ENCODE data around the gene CANX. TPM values are rescaled to one million over a fixed set of nuclear protein-coding genes. Genes with fewer than 3 reads are reported as not detected.

The CANX gene
- total RNA-seq, 1 experiment from 2014 or later, result 871 TPM

DNA sequence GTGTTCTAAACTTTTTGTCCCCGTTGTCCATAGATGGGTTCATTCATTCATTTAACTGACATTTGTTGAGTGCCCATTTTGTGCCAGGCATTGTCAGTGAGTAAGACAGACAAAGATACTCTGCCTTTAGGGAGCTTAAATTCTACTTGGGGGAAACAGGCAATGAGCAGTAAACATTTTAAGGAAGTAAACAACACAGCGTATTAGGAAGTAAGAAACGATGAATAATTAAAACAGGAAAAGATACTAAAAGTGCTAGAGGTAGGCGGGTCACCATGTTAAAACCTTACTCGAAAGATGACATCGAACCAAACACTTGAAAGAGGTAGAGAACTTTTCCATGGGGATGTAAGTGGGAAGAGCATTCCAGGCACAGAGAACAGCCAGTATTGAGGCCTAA, 28.3 kb downstream of the CANX start:
- intact Hi-C loops (cut with micrococcal nuclease; ENCODE audit: unreplicated experiment), result no loop called here
- no peak overlapping the region for H3K27ac Mint-ChIP-seq (ENCODE audit: unreplicated experiment)
- POLR2A ChIA-PET, result no interaction called here
- H3K36me3 Mint-ChIP-seq (ENCODE audit: insufficient read depth, unreplicated experiment), result peaks cover 90% of the 10 kb centered on the region
- H3K4me1 Mint-ChIP-seq (ENCODE audit: low read depth, unreplicated experiment), result no peaks in the 10 kb centered on the region
- Histone ChIP-seq H3K4me1 (peaks cover 4% of the 10 kb centered on the region; the same call in 1 of the 2 replicates), H3K27me3 (replicated peaks; ENCODE audit: control insufficient read depth, insufficient read depth, low read length) (no peaks in the 10 kb centered on the region), H3K4me3 (ENCODE audit: low read depth, low read length) (no peak overlapping the region), H3K9me3 (no peaks in the 10 kb centered on the region), H3K36me3 (ENCODE audit: control insufficient read depth, insufficient read depth, low read length) (peaks cover 6% of the 10 kb centered on the region)
- H3K4me3 Mint-ChIP-seq (ENCODE audit: unreplicated experiment), result no peak overlapping the region
- TF ChIP-seq, protein P1, sequence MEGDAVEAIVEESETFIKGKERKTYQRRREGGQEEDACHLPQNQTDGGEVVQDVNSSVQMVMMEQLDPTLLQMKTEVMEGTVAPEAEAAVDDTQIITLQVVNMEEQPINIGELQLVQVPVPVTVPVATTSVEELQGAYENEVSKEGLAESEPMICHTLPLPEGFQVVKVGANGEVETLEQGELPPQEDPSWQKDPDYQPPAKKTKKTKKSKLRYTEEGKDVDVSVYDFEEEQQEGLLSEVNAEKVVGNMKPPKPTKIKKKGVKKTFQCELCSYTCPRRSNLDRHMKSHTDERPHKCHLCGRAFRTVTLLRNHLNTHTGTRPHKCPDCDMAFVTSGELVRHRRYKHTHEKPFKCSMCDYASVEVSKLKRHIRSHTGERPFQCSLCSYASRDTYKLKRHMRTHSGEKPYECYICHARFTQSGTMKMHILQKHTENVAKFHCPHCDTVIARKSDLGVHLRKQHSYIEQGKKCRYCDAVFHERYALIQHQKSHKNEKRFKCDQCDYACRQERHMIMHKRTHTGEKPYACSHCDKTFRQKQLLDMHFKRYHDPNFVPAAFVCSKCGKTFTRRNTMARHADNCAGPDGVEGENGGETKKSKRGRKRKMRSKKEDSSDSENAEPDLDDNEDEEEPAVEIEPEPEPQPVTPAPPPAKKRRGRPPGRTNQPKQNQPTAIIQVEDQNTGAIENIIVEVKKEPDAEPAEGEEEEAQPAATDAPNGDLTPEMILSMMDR (IDR thresholded peaks at IDR 0.05; ENCODE audit: insufficient read depth in 1 of 2, low read depth in 1 of 2, low read length in 1 of 2, severe bottlenecking in 1 of 2, unreplicated experiment in 1 of 2), result no peak
- CTCF ChIA-PET, result no interaction called here
- no TSS peak for BruUV-seq (replicated peaks)
- H3K9me3 Mint-ChIP-seq (ENCODE audit: unreplicated experiment), result no peaks in the 10 kb centered on the region
- DNase-seq, result no peak
- H3K27me3 Mint-ChIP-seq (ENCODE audit: insufficient read depth, unreplicated experiment), result no peaks in the 10 kb centered on the region

DNA sequence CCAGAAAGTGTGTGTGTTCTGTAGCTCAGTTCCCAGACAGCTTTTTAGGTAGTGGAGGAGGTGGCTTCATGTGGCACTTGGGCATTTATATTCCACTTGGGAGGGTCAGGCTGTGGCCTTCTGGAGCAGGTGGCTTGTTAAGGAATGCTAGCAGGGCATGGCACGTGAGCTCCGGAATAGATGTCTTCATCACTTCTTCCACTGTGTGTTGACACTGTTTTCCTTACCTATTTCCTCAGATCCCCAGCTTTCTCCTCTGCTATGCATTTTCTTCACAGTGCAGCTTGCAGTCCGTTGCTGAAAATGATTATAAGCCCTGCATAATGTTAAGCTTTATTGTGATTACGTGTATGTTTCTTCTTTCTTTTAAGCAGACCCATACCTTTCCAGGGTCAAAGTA, 30.5 kb downstream of the CANX start:
- ChIA-PET POLR2A (no interaction called here), CTCF (interaction anchor here (0.6 to 1.5 kb wide), 2 partner anchors 27 to 34 kb away, joined by 3 to 4 read pairs; no protein-coding TSS in a partner anchor)
- no peaks in the 10 kb centered on the region for H3K9me3 Mint-ChIP-seq (ENCODE audit: unreplicated experiment)
- peaks cover 82% of the 10 kb centered on the region for H3K36me3 Mint-ChIP-seq (ENCODE audit: insufficient read depth, unreplicated experiment)
- BruUV-seq (replicated peaks), result no TSS peak
- TF ChIP-seq, protein P1 (IDR thresholded peaks at IDR 0.05; ENCODE audit: insufficient read depth in 1 of 2, low read depth in 1 of 2, low read length in 1 of 2, severe bottlenecking in 1 of 2, unreplicated experiment in 1 of 2), result no peak
- H3K4me3 ChIP-seq (ENCODE audit: low read depth, low read length), result no peak overlapping the region
- DNase-seq, result no peak
- H3K27me3 Mint-ChIP-seq (ENCODE audit: insufficient read depth, unreplicated experiment), result no peaks in the 10 kb centered on the region
- intact Hi-C loops (cut with micrococcal nuclease; ENCODE audit: unreplicated experiment), result no loop called here
- no peaks in the 10 kb centered on the region for H3K9me3 ChIP-seq
- peaks cover 9% of the 10 kb centered on the region for H3K4me1 ChIP-seq
- H3K36me3 ChIP-seq (ENCODE audit: control insufficient read depth, insufficient read depth, low read length), result peaks cover 5% of the 10 kb centered on the region; the same call in 1 of the 2 replicates
- H3K27me3 ChIP-seq (replicated peaks; ENCODE audit: control insufficient read depth, insufficient read depth, low read length), result no peaks in the 10 kb centered on the region
- H3K4me1 Mint-ChIP-seq (ENCODE audit: low read depth, unreplicated experiment), result peaks cover 4% of the 10 kb centered on the region
- H3K27ac Mint-ChIP-seq (ENCODE audit: unreplicated experiment), result no peak overlapping the region
- no peak overlapping the region for H3K4me3 Mint-ChIP-seq (ENCODE audit: unreplicated experiment)

DNA sequence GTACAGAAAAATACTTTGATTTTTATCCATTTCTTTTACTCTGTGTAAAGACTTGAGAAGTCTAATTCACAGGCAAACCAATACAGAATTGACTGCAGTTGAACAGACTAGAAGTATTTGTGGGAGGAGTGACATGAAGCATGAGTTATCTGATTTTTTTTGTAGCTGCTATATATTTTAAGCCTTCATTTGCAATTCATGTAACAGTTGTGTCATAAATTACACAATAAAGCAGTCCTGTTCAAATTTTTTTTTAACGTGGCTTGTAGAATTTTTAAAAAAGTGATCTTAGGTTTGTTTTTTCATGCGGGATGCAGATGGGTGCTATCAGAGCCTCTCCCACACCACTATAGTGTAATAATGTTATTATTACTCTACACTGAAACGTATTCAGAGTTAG, 31.0 kb downstream of the CANX start:
- CTCF ChIA-PET, result interaction anchor here (1.5 kb wide), 1 partner anchor 34 kb away, joined by 3 read pairs; no protein-coding TSS in a partner anchor

More for the DNA sequence above, 31.0 kb downstream of the CANX start:
- POLR2A ChIA-PET, result no interaction called here
- peaks cover 4% of the 10 kb centered on the region; the same call in 1 of the 2 replicates for H3K36me3 ChIP-seq (ENCODE audit: control insufficient read depth, insufficient read depth, low read length)
- TF ChIP-seq, protein P1 (IDR thresholded peaks at IDR 0.05; ENCODE audit: insufficient read depth in 1 of 2, low read depth in 1 of 2, low read length in 1 of 2, severe bottlenecking in 1 of 2, unreplicated experiment in 1 of 2), result no peak
- BruUV-seq (replicated peaks), result no TSS peak
- no peak overlapping the region for H3K4me3 Mint-ChIP-seq (ENCODE audit: unreplicated experiment)
- intact Hi-C loops (cut with micrococcal nuclease; ENCODE audit: unreplicated experiment), result no loop called here
- no peaks in the 10 kb centered on the region for H3K9me3 Mint-ChIP-seq (ENCODE audit: unreplicated experiment)
- no peaks in the 10 kb centered on the region for H3K9me3 ChIP-seq
- no peak for DNase-seq
- no peak overlapping the region for H3K27ac Mint-ChIP-seq (ENCODE audit: unreplicated experiment)
- no peaks in the 10 kb centered on the region for H3K27me3 Mint-ChIP-seq (ENCODE audit: insufficient read depth, unreplicated experiment)
- no peaks in the 10 kb centered on the region for H3K27me3 ChIP-seq (replicated peaks; ENCODE audit: control insufficient read depth, insufficient read depth, low read length)
- H3K4me1 Mint-ChIP-seq (ENCODE audit: low read depth, unreplicated experiment), result peaks cover 8% of the 10 kb centered on the region
- H3K36me3 Mint-ChIP-seq (ENCODE audit: insufficient read depth, unreplicated experiment), result peaks cover 77% of the 10 kb centered on the region
- no peak overlapping the region for H3K4me3 ChIP-seq (ENCODE audit: low read depth, low read length)
- H3K4me1 ChIP-seq, result peaks cover 10% of the 10 kb centered on the region

Data from Caco-2 (cell line).